T-helper 1 cell treated with Interleukin-12 subunit alpha and Interleukin-12 subunit beta and Interleukin-4 antibody, amounts not matched to agents 30 ng/mL and 1 ng/mL, for 36 hours (primary cell): ENCODE data around the gene HSPB8. TPM values are rescaled to one million over a fixed set of nuclear protein-coding genes. Genes with fewer than 3 reads are reported as not detected.

Source experiments
- intact Hi-C: fragments of 100-400 bp; cut with micrococcal nuclease; formaldehyde crosslinking; loops from one replicate; pipeline ENCODE4 v1.15.1; 2024
- total RNA-seq: library from RNA; stranded (reverse); gene quantifications from 2 replicates; pipeline ENCODE4 v1.2.3, GENCODE V29; 2022

The HSPB8 gene, protein sequence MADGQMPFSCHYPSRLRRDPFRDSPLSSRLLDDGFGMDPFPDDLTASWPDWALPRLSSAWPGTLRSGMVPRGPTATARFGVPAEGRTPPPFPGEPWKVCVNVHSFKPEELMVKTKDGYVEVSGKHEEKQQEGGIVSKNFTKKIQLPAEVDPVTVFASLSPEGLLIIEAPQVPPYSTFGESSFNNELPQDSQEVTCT
- not detected in 2 replicates for total RNA-seq

GRCh38 chr12:119178544-119179334 lies at the start of gene HSPB8:
HSPB8 (plus strand) TSS chr12:119178931; CDS start chr12:119179313, 382 bp downstream.
- intact Hi-C loops: no loop called here

GRCh38 chr12:119129827-119130434 lies 48.8 kb upstream of the HSPB8 start:
- intact Hi-C loops: no loop called here

- intact Hi-C loops: no loop called here
These were observed 48.2 kb upstream of the HSPB8 start for GRCh38 chr12:119130523-119130922.

DNA sequence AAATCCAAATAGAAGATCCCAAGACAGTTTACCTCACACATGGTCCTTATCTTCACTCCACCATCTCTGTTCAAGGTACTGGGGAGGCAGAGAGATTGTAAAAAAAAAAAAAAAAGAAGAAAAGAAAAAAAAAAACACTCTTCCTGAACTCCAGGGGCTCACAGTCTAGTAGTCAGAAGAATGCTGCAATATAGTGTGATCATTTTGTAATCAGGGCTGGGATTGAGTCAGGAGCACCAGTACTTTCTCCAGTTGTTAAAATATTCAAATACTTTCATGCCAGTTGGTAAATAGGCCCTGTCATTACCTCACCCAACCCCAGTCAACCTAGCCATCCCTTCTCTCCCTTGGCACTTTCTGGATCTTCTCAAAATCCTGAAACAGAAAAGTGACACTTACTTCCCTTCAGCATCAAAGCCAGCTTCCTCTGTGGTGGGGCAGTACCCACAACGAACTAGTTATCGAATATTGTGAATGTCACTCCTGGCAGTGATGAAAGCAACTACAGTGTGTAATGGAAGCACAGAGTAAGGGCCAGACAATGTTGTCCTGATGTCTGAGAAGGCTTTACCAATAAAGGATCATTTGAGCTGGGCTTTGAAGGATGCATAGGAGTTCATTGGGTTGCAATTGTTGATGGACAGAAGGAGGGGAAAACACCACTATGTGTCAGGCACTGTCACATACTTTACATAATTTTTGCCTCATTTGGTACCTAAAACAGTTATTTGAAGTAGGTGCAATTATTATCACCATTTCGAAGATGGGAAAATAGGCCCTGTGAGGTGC lies 44.3 kb upstream of the HSPB8 start:
- intact Hi-C loops: no loop called here

DNA sequence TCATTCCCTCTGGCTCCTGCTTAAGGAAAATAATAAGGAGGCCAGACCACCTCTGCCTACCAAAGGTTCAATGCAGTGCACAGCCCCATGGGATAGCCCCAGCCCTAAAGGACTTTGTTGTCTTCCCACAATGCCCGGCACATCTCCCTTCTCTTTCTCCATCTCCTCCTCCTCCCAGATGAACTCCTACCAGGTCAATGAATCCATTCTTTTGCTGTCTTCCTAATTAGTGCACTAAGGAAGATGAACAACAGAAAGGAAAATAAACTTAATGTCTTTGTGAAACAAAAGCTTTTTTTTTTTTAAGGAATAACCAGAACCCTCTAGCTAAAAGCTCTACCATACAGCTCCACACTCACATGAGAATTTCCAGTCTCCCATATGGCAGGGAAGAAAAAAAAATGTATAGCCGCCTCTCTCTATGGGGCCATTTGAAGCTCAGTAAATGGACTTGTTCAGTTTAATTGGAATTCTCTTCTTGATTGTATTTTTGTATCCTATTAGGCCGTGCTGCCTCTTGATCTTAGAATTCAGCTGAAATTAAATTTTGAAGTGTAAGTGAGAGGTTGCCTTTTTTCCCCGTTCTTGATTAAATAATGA lies 41.8 kb upstream of the HSPB8 start:
- intact Hi-C loops: no loop called here

DNA sequence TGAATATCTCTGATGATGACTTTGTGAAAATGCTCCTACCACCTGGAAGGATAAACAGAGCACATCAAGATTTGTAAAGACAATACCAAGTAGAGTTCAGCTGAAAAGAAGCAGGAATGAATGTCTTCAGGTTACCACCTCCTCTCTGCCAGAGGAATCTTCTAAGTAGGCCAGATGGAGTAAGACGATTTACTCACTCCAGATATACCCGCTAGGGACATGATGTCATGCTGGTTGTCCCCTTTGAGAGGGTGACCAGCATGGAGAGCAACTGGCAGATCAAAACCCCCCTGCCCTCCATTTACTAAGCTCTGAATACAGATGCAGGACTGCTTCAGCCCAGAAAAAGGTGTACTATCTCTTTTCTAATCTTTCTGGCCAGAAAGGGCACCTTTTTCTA lies 39.3 kb upstream of the HSPB8 start:
- intact Hi-C loops: no loop called here

GRCh38 chr12:119145367-119145766 lies 33.4 kb upstream of the HSPB8 start:
- intact Hi-C loops: no loop called here

GRCh38 chr12:119147847-119148448 lies 30.8 kb upstream of the HSPB8 start:
- intact Hi-C loops: no loop called here

DNA sequence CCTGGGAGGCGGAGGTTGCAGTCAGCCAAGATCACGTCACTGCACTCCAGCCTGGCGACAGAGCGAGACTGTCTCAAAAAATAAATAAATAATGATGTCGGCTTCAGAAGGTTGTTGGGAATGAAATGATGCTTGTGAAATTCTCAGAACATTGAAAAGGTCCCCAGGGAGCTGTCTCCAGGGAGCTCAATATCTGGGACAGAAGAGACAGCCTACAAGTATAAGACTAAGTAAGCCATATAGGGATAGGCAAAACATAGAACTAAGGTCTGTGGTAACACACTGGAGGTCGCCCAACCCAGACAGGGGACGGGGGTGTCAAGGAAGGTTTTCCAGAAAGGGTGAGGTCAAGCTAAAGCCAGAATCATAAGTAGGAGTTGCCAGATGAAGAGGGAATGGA lies 29.5 kb upstream of the HSPB8 start:
- intact Hi-C loops: no loop called here

DNA sequence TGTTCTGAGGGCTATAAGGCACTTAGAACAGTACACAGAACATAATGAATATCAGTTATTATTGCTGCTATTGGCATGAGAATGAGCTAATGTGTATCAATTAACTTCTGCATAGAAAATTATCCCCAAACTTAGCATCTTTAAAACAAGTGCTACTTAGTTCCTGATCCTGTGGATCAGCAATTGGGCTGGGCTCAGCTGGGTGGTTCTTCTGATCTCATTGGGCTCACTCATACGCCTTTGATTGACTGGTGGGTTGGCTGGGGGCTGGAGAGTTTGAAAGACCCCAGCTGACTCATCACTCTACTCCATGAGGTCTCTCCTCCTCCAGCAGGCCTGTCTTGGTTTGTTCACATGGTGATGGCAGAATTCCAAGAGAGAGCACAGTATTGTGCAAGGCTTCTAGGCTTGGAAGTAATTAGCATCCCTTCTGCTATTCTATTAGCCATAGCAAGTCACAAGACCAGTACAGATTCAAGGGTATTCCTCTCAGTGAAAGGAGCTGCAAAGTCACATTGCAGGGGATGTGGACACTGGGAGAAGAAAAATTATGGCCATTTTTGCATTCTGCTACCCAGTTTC lies 27.2 kb upstream of the HSPB8 start:
- intact Hi-C loops: no loop called here

DNA sequence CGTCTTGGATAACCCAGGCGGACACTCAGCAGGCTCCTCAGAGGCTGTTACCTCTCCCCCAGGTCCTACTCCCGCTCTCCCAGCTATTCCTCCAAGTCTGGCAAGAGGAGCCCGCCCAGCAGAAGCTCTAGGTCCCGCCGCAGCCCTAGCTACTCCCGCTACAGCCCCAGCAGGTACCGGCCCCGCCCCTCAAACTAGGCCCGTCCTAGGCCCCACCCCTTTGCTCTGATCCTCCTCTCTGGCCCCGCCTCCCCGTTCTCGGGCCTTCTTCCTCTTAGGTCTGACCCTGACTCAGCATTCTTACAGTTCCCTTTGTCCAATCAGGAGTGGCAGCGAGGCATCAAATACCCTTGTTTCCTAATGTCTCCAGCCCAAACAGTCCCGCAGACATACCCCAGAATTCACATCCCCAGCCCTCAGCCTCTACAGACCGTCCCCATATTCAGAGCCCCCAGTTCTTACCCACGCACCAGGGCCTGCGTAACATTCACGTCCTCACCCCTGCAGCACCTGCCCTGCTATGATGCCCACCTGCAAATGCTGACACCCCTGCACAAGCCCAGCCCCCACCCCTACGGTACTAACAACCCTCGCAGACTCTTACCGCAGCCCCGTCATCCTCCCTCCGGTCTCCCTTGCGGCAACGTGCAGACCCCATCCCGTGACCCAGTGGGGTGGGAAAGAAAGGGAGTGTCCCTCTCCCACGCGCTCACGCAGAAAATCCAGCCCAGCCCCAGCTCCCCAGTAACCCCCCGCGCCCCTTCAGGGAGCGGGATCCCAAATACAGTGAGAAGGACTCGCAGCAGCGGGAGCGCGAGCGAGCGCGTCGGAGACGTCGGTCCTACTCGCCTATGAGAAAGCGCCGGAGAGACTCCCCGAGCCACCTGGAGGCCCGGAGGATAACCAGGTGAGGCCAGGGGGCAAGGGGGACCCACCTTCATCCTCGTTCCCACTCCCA lies 25.0 kb upstream of the HSPB8 start:
- intact Hi-C loops: no loop called here

GRCh38 chr12:119154435-119154818 lies 24.3 kb upstream of the HSPB8 start:
- intact Hi-C loops: no loop called here

GRCh38 chr12:119156401-119157044 lies 22.2 kb upstream of the HSPB8 start:
- intact Hi-C loops: no loop called here

- intact Hi-C loops: no loop called here
These were observed 21.2 kb upstream of the HSPB8 start for GRCh38 chr12:119157528-119157927.

GRCh38 chr12:119157978-119158377 lies 20.8 kb upstream of the HSPB8 start:
- intact Hi-C loops: no loop called here

- intact Hi-C loops: no loop called here
These were observed 20.3 kb upstream of the HSPB8 start for GRCh38 chr12:119158402-119158801.

- intact Hi-C loops: no loop called here
These were observed 18.9 kb upstream of the HSPB8 start for GRCh38 chr12:119159844-119160243.

DNA sequence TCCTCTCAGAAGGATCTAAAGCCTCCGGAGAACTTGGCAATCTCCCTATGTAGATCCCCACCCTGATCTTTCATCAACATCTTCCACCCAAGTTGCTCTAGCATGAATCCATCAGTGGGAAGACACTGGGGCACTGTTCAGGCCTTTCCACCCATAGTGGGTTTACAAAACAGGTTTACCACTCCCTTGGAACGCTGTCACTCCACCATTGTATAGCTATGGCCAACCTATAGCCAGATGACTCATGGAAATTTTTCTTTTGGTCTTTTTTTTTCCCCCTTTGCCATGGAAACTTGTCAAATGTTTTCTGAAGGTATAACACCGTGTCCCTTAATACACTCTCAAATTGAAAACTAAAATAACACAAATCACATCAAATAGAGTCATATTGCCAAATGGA lies 10.8 kb upstream of the HSPB8 start:
- intact Hi-C loops: no loop called here

GRCh38 chr12:119168721-119169120 lies 10.0 kb upstream of the HSPB8 start:
- intact Hi-C loops: no loop called here
